Measurements from ENCODE around the gene GLB1L2.

Gene GLB1L2

DNA sequence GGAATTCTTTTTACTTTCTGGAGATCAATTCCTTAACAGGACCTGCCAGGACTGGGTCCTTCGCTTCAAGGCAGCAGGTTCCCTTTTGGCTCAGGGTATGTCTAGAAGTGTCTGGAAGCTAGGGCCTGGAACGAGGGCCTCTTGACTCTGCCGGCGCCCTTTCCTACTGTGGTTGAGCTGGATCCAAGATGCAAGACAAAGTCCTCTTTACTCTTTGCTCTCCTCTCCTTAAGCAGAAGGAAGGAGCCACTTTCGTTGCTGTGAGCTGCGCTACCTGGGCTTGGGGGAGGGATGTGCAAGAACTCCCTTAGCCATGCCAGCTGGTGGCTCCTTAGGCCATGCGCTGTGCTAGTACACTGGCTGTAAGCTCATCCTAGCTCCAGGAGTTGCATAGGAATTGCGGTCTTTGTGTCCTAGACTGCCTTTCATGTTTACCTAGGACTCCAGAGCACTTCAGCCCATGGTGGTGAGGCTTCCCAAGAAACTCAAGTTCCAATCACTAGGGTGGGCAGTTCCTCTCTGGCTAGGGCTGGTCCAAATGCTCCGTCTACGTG is 18.1 kb downstream of the GLB1L2 start:
- no peak for DNase-seq

DNA sequence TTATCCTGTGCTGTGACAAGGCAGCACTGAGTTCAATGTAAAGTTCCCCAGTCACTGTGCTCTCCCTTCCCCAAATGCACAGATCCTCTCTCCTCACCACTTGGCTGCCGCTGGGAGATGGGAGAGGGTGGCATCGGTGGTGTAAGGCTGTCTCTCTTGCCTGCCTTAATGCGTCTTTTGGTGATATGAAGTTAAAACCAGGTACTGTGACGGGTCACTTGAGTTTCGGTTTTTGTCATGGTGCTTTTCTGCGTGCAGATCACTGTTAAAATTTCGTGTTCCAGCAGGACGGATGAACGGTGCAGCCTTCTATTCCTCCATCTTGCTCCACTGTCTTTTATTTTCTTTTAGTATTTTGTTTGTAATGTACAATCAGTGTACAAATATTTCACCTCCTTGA is 18.6 kb downstream of the GLB1L2 start:
- DNase-seq, result no peak

DNA sequence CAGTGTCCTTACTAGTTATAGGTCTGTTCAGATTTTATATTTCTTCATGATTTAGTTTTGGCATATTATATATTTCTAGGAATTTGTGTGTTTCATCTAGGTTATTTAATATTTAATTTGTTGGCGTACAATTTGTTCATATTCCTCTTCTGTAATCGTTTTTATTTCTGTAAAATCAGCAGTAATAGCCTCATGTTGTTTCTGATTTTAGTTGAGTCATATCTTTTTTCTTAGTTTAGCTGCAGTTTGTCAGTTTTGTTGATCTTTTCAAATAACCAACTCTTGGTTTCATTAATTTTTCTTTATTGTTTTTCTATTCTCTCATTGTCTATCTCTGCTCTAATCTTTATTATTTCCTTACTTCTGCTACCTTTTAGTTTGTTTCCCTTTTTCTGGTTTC is 20.3 kb downstream of the GLB1L2 start:
- DNase-seq, result no peak

DNA sequence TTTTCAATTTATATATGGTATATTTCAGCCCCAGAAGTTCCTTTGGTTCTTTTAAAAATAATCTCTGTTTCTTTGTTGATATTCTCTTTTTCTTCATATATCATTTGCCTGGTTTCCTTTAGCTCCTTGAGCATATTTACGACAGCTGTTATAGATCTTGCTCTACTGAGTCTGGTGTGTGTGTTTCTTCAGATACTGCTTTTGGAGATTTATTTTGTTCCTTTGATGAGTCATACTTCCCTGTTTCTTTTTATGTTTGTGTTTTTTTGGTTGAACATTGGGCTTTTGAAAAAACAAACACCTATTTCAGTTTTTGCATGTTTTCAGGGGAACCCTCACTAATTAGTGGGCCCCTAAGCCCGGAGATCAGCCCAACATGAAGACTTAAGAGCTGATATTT is 23.3 kb downstream of the GLB1L2 start:
- no peak for DNase-seq

DNA sequence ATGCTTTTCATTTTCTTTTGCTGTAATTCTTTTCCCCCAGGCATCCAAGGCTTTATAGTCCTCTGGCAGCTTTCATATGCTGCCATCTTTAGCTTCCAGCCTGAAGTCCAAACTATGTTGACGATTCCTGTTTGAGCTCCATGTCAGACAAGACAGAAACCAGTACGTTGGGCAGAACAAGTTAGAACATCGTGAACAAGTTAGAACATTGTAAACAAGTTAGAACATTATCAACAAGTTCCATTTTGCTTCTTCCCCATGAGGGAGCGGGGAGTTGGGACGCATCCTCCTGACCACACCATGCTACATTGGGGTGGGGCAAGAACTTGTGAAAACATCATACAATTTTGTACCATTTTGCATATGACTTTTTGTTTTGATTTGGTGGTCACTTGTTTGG is 23.9 kb downstream of the GLB1L2 start:
- DNase-seq, result no peak

DNA sequence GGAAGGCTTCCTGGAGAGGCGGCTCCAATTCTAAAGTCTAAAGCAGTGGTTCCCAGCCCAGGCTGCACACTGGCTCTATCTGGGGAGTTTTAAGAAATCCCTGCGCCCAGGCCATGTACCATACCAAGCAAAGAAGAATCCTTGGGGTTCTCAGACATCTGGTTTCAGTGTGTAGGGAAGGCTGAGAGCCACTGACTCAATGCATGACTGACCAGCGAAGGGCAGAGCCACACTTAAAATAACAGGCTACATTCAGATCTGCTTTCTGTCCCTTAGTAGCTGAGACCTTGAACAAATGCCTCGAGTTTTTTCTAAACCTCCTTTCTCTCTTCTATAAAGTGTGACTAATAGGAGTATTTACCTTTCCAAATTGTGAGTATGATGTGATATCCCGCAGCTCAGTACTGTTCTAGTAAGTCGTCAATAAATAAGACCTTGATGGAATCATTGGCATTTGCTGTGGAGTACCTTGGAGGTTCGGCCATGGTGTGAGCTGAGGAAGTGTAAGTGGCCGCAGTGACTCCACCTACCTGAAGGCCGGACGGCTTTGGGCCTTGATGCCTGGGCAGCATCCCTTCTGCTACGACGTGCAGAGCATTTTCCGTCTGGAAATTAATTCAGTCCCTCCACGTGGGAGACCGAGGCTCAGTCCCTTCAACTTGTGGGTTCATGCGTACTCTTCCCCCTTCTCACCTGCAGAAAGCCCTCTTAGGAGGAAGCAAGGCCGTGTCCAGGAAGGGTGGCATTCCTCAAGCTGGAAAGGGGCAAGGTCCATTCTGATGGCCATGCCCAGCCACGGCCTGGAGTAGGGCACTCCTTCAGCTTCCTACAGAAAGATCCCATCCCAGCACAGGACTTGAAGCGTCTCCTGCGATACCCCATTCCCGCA is 25.1 kb downstream of the GLB1L2 start:
- no peak for DNase-seq

DNA sequence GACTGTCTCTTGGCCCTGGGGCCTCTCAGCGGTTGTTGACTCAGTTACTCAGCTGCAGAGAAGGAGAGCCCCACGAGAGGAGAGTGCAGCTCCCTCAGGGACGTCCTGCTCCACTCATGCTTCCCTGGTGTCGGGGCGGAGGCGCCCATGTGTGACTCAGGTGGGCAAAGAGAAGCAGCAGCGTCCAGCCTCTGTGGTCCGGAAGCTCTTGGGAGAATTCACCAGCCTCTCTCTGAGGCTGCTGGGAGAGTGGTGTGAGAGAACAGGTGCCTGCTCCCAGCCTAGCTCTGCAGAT is 25.7 kb downstream of the GLB1L2 start:
- no peak for DNase-seq

DNA sequence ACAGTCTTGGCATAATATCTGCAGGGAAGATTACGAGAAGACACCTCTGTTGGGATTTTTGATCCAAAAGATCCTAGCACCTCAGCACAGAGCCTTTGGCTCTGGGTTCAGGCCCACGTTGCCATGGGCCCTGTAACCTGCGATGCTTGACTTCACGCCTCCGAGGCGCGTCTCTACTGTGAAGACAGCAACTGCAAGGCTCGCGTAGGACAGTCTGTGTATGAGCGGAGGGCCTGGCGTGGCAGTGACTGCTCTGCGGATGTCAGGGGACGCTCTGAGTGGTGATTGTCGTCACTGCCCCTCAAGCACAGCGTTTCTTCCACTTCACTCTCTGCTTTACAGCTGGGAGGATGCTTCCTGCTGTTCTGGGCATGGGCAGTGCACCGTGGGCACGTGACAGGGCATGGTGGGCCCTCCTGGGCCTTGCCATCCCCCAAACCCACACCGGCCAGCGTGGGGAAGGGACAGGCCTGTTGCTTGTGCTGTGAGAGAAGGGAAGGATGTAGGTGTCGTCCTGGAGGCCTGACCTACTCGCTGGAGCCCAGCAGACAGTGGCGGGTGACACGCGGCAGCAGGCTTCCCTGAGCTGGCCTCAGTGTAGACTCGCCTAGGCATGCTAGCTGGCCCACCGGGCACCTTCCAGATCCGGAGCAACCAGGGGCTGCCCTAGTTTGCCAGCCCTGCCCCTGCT is 26.5 kb downstream of the GLB1L2 start:
- no peak for DNase-seq

DNA sequence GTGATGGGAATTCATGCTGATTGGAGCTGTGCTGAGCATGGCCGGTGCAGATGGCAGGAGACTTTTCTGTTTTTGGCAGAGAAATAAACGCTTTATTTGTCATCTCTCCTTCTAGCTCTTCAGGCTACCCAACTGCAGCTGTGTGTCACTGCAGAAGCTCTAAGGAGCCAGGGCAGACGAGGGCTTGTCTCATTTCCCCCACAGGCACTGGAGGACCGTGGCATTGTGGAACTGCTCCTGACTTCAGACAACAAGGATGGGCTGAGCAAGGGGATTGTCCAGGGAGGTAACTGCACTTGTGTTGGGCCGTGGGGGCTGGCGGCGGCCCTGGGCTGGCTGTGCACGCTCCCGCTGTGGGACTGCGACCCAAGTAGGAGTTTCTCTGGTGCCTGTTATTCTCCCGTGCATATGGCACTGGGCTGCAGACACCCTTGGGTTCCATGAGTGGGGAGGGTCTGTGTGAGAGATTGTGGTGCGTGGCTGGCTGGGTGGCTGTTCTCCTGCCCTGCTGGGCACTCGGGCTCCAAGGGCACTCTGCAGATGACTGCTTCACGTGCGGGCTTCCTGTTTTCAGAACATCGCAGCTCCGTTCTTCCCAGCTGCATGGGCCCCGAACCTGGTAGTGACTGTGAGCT is 27.2 kb downstream of the GLB1L2 start:
- DNase-seq, result no peak

DNA sequence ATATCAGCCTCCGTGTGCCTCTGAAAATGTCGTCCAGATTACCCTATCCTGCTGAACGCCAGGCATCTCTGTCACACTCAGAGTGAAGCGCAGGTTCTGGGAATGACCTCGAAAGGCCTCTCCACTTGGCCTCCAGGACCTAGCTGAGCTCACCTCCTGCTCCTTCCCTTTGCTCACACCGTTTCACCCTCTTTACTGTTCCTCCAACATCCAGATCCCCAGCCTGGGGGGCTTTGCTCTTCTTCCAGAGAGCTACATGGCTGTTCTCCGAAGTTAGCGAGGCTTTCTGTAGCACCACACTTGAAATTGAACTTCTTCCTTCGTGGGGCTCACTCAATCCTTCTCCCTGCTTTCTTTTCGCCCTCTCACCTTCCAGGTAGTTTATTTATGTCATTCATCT is 27.9 kb downstream of the GLB1L2 start:
- no peak for DNase-seq

DNA sequence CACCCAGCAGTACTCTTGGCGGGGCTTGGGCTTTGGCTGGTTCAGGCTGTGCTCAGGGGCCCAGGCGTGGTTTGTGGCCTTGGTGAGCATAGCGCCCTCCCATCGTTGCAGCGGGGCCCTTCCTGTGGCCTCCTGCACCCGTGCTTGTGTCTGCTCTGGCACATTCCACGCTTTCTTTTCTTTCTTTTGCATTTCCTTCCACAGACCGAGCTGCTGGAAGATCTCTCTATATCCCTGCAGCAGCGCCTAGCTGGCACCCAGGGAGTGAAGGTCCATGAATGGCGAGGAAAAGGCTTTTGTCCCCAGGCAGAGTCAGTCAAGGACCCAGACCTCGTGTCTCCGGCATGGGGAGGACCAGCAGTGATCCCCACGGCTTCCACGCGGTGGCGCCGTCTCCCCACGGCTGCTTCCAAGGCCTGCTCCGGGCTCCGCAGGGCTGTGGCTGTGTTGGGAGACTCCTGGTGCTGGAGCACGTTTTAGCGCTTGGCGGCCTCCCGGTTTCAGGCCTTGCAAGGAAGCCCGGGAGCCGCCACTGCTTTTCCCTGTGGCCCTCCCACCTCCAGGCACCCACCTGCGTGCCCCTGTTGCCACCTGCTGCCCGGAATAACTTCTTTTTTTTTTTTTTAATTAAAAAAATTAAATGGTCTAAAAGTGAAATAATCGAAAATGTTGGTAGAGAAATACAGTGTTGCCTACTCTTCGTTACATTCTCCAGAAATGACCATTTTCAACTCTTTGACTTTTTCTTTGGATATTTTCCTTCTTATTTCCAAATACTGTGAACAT is 28.5 kb downstream of the GLB1L2 start:
- peak; percentile 42 for DNase-seq

DNA sequence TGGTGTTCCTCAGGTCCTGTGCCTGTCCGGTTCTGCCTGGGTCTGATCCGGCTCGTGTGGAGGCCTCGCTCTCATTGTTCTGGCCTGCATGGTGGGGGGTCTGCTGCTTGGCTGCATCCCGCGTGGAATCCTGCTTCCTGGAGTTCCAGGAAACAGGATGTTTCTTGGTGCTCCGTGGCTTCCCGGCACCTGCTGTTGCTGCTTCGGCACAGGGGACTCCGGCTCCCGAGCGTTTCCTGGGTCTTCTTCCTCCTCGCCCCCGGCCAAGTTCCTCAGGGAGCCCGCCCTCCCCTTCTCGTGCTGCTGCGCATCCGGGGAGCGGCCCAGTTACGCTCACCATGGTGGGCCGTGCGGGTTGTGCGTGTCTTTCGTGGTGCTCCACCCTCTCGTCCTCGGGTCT is 29.9 kb downstream of the GLB1L2 start:
- DNase-seq, result no peak

DNA sequence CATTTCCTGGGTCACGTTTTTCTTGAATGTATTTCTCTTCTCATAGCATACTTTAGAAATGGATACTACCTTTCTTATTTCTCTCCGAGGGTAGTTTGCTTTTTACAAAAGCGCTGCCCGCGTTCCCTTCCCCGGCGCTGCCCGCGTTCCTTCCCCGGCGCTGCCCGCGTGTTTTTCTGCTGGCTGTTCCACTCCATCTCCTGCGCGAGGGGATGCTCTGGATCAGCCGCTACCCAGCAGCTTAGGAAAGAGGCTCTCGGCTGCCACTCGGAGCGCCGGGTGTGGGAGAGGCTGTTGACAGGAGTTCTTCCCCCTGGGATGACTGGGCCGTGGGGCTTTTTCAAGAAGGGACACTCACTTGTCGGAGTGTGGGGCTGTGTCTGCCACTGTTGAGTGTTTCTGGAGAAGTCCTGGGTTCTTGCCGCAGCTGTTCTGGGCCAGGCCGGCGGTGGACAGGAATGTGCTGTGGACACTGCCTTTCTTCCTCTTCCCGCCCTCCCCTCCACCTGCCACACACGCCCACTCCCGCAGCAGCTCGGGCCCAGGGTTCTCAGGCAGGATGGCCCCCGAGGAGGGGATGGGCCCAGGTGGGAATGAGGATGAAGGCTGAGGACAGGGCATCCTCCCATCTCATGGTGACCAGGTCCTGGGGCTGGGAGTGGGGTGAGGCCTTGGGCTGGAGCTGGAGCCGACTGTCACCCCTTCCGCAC is 30.6 kb downstream of the GLB1L2 start:
- no peak for DNase-seq

DNA sequence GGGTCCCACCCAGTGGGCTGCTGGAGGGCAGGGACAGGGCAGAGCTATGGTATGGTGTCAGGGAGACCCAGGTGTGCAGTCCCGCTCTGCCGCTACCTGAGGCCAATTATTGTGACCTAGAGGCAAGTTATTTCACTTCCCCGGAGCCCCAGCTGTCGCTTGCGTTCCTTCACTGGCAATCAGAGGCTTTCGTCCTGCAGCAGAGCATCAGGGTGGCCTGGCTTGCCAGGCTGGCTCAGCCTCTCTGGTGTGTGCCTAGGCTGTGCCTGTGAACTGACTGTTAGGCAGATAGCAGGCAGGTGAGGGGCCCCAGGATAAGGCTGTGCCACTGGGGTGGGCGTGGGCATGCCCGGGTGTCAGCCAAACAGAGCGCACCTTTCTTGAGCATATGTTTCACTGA is 31.4 kb downstream of the GLB1L2 start:
- no peak for DNase-seq

DNA sequence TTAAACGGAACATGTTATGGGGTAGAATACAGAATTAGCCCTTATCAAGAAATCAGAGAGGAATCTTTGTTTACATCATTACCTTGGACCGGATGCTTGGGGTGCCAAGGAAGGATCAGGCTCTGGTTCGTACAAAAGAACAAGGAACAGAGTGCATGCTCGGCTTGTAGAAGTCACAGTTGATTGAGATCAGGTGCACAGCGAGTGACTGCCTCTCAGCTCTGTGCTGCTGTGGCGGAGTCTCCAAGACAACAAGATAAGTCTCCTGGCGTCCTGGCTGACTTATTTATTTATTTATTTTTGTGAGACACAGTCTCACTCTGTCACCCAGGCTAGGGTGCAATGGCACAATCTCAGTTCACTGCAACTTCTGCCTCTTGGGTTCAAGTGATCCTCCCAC is 31.8 kb downstream of the GLB1L2 start:
- no peak for DNase-seq

DNA sequence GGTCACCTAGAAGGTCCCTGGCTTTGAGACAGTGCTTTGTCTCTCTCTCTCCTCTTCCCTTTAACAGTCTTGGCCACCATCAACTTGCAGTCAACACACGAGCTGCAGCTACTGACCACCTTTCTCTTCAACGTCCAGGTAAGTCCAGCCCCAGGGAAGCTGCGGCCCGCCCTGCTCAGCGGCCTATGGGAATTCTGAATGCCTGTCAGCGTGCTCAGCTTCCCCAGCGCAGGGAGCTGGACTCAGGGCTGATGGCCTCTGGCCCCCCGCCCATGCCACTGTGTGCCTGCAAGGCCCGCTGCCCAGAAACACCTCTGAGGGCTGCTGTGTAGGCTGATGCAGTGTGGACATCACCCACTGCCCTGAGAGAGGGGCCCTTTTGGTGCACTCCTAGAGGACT is 32.5 kb downstream of the GLB1L2 start:
- DNase-seq, result no peak

DNA sequence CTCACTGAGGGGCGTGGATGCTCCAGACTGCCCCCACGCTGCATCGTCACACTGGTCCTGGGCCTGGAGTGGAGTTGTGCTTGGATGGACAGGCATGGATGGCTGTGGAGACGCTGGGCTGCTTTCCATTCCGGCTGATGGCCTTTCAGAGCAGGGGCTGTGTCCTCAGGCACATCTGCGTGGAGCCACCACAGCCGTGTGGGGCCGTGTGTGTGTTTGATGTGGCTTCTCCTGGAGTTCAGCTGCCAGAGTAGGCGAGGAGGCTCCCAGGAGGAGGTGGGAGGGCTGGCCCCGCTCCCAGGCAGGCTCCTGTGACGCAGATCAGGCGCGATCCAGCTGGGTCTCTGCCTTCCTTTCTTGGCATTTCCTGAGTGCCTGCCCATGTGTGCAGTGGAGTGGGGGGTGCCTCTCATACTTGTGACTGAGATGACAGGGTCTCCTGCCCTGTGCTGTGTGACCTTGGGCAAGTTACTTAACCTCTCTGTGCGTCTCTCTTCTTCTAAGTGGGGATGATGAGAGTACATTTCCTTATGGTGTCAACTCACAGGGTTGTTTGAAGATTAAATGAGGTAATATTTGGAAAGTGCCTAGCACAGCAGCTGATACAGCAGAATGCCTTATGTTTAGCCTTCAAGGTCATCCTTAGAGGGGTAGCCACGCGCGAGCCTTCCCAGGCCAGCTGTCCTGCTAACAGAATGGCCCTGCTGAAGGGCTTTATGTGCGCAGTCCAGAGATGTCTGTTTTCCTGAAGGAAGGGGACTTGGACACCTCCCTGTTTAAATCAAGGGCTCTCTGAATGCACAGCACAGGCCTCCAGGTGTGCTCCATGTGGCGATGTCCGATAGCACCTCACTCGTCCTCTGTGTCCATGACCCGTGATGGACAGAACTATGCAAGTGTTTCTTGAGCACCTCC is 33.5 kb downstream of the GLB1L2 start:
- DNase-seq, result no peak

DNA sequence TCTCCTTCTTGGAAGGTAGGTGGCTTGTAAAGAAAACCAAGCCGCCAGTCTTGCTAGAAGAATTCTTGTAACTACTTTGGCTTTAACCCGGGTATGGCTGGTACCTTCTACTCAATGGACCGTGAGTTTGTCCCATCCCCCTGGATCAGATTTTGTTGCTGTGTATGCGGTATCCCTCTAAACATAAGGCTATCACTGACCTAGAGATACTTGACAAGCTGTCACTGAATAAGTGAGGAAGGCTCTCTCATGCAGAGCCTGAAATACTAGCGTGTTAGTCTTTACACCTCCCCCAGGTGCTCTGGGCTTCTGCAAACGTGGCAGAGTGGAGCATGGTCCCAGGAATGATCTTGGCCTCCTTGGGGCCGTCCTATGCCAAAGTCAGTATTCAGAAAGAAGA is 34.5 kb downstream of the GLB1L2 start:
- no peak for DNase-seq

DNA sequence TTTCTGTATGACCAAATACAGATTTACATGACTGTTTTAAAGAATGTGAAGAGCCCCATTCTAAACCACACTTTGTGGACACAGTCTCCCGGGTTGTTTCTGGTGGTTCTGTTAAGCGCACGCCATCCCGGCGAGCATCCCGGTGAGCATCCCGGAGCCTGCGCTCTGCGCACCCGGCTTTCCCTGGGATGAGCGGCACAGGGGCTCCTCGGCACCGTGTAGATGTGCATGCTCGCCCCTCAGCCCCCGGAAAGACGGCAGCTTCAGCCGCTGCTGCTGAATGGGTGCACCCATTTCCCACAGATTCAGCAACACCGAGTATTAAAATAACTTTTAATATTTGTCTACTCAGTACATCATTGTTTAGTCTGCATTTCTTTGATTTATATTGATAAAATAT is 36.0 kb downstream of the GLB1L2 start:
- no peak for DNase-seq

DNA sequence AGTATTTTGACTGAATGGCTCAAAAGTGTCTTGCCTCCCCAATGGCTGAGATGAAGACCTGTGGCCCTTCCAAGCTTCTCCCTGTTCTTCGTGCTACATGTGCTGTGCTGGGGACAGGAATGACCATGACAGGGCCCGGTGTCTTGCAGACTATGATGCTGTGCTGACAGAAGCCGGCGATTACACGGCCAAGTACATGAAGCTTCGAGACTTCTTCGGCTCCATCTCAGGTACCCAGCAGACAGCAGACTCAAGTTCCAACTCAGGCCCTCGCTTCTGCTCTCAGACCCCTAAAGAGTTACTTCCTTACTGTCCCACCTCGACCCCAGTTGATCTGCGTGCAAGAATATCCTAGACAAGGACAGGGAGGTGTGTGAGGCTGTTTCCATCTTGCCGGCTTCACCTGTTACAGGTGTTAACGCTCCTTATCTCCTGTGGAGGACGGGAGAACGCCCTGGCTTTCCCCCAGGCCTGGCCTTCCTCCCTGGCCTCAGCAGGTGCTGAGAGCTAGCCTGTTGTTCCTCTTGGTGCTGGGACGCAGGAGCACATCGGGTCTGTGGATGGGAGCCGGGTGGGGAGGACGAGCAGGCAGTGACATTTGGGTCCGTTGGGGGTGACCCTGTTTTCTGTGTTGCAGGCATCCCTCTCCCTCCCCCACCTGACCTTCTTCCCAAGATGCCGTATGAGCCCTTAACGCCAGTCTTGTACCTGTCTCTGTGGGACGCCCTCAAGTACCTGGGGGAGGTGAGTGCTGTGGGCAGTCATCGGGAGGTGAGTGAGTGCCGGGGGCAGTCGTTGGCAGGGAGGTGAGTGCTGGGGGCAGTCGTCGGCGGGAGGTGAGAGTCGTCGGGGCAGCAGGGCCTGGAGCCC is 38.1 kb downstream of the GLB1L2 start:
- DNase-seq, result no peak

Measured in CD4-positive, alpha-beta T cell treated with Interferon gamma for 1 hour (primary cell).